NCI-H1092 treated with DMSO at 0.1 percent for 48 hours (cell line): ENCODE measurements around the gene ZBTB45.
"Not testable (repeated sequence)": the region's sequence is repeated elsewhere in the genome, so short reads cannot be mapped to it uniquely, and the experiment has no call there.

Source experiments
- DNase-seq: peaks from one replicate; lab custom pipeline; 2025; lab: John Stamatoyannopoulos, UW

The ZBTB45 gene

DNA sequence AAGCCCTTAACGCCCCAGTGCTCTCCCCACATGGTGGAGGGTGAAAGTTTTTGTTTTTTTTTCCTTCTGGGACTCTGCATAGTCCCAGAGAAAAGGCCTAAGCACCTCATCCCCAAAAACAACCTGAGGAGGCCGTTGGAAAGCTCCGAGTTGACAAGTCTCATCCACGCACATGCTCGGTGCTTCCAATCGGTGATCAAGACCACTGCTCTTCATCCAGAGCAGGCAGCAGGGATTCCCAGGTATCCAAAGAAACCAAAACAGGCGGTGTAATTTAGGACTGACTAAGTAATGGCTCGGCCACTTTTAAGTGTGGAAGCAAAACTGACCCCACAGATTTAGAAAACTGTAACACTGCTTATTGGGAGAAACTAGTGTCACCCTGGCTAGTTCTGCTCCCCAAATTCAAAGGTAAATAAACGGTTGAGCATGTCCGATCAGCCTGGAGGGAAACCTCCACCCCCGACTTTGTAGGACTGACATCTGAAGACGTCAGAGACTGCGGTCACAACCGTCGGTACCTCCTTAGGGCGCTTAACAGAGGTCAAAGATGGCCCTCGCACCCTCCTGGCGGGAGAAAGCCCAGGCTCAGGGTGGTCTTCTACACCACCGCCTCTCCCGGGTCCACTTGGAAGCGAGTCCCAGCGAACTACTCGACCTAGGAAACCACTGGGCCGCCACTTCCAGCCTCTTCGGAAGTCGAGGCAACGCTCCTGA, 44.5 kb downstream of the ZBTB45 start:
- no peak for DNase-seq

DNA sequence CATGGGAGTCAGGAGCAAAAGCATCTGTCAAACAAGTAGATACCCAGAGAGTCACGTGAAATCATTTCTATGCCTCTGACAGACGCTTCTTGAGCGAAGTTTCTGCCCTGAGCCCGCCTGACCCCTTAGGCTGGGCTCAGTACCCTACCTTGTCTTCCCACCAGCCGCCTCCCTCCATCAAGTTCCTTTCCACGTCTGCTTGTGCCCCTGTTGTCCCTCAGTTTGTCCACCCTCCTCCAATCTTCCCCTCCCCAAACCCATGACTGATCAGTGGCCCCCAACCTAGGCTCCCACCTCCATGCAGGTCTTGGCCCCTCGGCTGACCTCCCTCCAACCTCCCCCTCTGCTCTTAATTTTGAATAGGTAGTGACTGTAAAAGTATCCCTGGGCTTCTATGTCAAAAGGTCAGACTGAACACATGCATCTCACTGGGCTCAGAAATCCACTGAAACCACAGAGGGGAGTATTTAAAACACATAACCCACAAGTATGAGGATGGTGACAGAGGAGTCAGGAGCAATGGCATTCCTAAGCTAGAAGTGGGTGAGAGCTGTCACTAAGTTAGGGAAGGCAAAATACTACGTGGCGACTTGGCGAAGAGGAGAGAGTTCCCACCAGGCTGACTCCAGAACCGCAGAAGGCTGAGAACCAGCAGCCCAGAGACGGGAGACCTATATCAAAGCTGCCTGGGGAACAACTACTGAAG, 45.2 kb downstream of the ZBTB45 start:
- DNase-seq, result no peak

DNA sequence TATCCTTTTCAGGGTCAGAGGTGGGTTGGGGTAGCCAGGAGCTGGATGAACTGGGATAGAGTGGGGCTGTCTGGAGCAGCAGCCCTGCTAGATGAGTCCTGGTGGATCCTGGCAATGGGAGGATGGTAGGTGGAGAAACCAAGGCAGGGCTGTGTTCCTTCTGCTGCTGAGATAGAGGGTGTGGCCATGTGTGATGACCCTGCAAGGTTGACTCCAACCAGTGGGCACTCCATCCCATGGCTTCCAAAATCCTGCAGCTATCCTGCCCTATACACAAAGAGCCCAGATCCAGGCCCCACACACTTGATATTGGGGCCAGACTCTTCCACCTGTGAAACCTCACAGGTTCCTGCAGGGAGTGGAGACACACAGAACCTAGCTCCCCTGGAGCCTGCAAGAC, 45.8 kb downstream of the ZBTB45 start:
- no peak for DNase-seq

DNA sequence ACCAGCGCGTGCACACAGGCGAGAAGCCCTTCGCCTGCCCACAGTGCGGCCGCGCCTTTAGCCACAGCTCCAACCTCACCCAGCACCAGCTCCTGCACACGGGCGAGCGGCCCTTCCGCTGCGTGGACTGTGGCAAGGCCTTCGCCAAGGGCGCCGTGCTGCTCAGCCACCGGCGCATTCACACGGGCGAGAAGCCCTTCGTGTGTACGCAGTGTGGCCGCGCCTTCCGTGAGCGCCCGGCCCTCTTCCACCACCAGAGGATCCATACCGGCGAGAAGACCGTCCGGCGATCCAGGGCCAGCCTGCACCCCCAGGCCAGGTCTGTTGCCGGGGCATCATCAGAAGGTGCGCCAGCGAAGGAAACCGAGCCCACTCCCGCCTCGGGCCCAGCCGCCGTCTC, 47.9 kb downstream of the ZBTB45 start:
- DNase-seq, result no peak

DNA sequence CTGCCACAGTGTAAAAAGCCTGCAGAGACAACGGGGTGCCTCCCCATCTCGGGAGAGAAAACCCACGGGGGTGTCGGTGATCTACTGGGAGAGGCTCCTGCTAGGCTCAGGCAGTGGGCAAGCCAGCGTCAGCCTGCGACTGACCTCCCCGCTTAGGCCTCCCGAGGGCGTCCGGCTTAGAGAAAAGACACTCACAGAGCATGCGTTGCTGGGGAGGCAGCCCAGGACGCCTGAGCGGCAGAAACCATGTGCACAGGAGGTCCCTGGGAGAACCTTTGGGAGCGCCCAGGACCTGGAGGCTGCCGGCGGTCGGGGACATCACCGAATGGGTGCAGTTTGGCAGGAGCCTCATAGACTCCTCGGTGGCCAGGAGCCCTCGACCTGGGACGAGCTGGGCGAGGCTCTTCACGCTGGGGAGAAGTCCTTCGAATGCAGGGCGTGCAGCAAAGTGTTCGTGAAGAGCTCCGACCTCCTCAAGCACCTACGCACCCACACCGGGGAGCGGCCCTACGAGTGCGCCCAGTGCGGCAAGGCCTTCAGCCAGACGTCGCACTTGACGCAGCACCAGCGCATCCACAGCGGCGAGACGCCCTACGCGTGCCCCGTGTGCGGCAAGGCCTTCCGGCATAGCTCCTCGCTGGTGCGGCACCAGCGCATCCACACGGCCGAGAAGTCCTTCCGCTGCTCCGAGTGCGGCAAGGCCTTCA, 48.6 kb downstream of the ZBTB45 start:
- DNase-seq, result not testable (repeated sequence)

DNA sequence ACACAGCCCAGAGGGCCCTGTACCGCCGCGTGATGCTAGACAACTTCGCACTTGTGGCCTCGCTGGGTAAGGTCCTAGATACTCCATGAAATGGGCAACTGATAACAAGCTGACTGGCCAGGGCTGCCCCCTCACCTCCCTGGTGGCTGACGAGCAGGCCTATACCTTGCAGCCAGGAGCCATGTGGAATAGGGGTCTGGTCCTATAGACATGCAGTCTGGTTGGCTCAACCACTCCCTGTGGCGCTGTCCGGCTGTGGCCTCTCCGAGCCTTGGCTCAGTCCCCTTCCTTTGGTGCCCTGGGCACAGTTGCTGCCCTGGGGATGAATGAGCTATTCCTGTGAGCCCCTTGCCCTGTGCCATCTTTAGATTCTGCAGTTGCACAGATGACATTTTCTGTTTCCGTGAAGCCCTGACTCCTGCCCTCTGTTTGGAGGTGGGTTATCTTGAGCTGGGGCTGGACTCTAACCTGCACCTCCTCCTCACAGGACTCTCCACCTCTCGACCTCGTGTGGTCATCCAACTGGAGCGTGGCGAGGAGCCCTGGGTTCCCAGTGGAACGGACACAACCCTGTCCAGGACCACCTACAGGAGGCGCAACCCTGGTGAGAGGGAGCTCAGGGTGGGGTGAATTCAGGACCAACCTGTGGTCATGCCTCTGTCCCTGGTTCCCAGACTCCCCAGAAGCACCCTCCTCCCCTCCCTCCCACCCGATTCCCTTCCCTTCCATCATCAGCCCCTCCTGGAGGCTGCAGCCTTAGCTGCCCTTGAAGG, 50.2 kb downstream of the ZBTB45 start:
- DNase-seq, result no peak

DNA sequence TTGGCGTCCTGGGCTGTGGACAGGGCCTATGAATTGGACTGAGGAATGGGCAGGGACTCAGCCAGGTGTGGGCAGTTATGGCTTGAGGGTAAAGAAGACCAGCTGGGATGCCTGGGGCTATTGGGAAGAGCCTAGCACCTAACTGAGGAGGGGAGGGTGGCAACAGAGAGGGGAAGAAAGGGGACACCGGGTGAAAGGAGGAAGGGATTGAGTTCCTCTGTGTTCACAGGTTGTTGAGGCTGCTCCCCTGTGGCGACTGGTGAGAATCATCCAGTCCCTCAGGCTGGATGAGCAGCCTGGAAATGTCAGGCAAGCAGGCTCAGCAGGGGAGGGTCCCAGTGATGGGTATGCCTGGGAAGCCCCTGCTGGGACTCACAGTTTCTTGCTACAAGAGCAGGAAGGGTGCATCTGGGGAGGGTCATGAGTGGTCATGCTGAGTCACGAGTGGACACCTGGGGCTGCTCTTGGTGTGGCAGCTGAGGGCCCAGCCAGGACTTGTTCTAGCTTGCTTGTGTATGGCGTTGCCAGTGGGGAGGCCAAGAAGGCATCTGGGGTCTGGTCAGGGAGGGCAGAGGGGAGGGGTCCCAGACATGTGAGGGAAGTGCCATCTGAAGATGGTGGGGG, 51.3 kb downstream of the ZBTB45 start:
- DNase-seq, result no peak

DNA sequence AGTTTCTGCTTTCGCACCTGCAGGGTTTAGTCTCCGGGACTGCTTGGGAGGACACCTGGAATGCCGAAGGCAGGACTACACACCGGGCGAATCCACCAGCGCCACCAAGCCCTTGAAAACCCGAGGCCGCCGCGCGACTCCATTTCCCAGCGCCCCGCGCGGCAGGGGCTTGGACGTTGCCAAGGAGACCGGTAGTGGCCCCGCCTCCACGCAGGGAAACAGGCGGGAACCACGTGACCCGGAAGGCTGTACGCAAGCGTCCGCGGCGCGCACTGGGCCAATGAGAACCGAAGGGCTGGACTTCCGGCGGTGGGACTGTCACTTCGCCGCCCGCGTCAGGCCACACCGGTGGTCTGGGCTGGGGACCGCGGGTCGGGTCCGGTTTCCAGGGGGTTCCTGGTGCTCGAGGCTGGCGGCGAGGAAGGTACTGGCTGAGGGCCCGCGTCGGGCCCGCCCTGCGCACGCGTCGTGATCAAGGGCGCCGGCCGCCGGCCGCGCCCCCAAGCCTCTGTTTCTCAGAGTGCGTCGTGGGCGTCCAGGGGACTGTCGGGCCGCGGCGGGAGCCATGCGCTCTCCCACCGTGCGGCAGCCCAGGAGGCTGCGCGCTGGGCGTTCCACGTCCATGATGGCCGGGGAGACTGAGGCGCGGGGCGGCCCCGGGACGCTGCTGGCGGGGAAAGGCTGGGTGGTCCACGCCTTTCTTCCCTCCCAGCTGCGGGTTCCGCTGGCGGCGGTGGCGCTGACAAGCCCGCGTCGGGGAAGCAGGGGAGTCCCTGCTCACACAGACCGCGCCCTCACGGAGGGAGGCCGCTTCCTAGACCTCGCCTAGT, 52.6 kb downstream of the ZBTB45 start, which contains the start of gene ZNF324:
Gene ZNF324 (plus strand): TSS at position 321 of the 830 bp plus-strand sequence. CDS start 2,106 bp downstream, outside the sequence.
- DNase-seq, result peak; percentile 92

DNA sequence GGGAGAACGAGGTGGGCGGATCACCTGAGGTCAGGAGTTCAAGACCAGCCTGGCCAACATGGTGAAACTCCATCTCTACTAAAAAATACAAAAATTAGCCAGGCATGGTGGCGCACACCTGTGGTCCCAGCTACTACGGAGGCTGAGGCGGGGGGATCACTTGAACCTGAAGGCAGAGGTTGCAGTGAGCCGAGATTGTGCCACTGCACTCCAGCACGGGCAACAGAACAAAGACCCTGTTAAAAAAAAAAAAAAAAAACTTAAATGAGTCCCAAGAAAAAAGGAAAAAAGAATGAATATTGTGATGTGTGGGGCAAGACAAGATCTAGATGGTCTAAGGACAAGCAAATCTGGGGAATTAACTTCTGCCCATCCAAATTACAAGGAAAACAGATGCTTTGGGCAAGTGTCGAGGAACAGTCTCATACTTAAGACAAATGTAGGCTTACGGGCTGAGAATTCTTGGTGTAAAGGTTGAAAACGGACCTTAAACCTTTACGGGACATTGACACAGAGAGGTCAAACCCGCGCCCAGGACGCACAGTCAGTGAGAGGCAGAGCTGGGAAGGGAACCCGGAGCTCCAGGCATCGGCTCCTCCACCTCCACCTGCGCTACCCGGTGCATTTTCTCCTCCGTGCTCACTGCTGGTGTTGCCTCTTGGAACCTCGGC, 53.4 kb downstream of the ZBTB45 start:
- no peak for DNase-seq
